ENCODE results near the gene MPIG6B. TPM values are rescaled to one million over a fixed set of nuclear protein-coding genes. Genes with fewer than 3 reads are reported as not detected.

The MPIG6B gene
- total RNA-seq, 4 donors from 2014 or later, result 1.6 to 4.6 (median 4.5) TPM

DNA sequence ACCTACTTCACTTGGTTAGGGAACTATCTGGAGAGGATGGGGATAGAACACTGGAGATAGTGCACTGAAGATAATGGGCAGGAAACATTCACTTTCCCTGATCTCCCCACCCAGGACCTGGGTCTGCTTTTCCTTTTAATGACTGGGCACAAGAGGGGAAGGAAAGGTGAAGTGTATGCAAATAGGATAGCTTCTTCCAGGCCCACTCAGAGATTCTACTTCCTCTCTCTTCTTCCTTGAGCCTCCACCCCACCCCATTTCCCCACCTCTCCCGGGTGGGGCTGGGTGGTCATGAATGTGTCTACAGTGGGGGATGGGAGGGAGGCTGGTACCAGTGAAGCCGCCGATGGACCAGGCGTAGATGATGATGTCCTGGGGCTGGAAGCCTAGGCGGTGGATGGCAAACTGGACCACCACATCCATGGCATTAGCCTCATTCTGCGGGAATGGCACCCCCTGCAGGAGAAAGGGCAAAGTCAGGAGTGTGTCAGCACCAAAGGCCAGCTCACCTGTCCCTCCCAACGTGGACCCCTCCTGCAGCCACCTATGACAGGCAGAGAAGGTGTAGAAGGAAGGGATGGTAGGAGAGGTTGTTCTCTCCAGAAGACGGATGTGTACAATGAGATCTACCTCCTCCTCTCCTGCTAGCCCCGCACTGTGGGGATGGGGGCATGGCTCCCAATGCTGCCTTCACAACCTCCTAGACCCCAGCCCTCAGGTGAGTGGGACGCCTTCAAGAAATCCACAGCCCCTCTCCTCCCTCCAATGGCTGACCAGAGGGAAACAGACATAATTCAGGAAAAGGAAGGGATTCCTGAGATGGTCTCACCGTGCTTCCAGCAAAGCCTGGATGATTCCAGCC, 33.7 kb upstream of the MPIG6B start:
- no peak for DNase-seq (ENCODE audit: low spot score in 2 of 2)
- no peak overlapping the region for H3K27ac ChIP-seq
- TF ChIP-seq, protein P1, sequence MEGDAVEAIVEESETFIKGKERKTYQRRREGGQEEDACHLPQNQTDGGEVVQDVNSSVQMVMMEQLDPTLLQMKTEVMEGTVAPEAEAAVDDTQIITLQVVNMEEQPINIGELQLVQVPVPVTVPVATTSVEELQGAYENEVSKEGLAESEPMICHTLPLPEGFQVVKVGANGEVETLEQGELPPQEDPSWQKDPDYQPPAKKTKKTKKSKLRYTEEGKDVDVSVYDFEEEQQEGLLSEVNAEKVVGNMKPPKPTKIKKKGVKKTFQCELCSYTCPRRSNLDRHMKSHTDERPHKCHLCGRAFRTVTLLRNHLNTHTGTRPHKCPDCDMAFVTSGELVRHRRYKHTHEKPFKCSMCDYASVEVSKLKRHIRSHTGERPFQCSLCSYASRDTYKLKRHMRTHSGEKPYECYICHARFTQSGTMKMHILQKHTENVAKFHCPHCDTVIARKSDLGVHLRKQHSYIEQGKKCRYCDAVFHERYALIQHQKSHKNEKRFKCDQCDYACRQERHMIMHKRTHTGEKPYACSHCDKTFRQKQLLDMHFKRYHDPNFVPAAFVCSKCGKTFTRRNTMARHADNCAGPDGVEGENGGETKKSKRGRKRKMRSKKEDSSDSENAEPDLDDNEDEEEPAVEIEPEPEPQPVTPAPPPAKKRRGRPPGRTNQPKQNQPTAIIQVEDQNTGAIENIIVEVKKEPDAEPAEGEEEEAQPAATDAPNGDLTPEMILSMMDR (IDR thresholded peaks at IDR 0.05), result no peak
- TF ChIP-seq POLR2AphosphoS5 (IDR thresholded peaks at IDR 0.05), result no peak
- no peaks in the 10 kb centered on the region for H3K9me3 ChIP-seq
- no peaks in the 10 kb centered on the region for H3K27me3 ChIP-seq
- WGBS, result 67% methylated on average over 8 of the region's 11 CpGs
- peaks cover 90% of the 10 kb centered on the region for H3K36me3 ChIP-seq
- no peaks in the 10 kb centered on the region for H3K4me1 ChIP-seq
- H3K4me3 ChIP-seq, result no peak overlapping the region

DNA sequence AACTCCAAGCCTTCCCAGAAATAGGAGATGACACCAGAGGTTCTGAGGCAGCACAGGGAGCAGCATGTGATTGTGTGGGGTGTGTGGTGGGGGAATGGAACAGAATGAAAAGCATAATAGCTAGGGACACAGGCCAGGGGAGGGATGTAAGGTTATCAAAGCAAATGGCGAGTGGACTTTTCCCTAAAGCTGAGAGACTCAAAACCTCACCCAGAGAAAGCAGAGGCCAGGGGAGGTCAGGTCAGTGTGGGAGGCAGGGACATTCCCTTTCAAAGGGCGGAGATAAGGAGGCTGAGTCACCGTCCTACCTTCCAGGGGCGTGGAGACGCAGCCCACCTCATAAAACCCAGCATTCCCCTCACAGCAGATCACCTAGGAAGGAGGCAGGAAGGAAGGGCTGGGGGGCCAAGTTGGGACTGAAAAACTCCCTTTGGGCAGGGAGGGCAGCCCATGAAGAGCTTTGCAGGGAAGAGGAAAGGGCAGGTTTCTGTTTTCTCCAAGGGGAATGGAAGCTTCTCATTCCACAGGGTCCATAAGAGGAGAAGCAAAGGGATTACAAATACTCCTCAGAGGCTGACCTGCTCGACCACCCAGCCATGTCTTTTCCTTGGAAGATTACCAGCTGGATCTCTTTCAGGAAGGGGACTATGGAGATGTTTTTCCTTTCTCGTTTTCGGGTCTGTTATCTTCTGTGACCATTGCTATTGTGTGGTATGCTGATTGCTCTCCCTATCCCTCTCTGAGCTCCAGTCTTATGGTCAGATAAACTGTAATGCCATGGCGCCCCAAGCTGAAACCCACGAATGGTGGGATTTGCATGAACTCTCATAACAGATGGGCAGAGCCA, 32.7 kb upstream of the MPIG6B start:
- peaks cover 99% of the 10 kb centered on the region for H3K36me3 ChIP-seq
- H3K4me3 ChIP-seq, result no peak overlapping the region
- H3K4me1 ChIP-seq, result no peaks in the 10 kb centered on the region
- H3K9me3 ChIP-seq, result no peaks in the 10 kb centered on the region
- no peaks in the 10 kb centered on the region for H3K27me3 ChIP-seq
- DNase-seq (ENCODE audit: low spot score in 2 of 2), result no peak
- no peak for TF ChIP-seq POLR2AphosphoS5 (IDR thresholded peaks at IDR 0.05)
- TF ChIP-seq, protein P1 (IDR thresholded peaks at IDR 0.05), result no peak
- TF ChIP-seq EP300 (IDR thresholded peaks at IDR 0.05), result no peak
- TF ChIP-seq POLR2A (IDR thresholded peaks at IDR 0.05), result no peak
- 65% methylated on average over 10 of the region's 10 CpGs for WGBS
- H3K27ac ChIP-seq, result no peak overlapping the region

DNA sequence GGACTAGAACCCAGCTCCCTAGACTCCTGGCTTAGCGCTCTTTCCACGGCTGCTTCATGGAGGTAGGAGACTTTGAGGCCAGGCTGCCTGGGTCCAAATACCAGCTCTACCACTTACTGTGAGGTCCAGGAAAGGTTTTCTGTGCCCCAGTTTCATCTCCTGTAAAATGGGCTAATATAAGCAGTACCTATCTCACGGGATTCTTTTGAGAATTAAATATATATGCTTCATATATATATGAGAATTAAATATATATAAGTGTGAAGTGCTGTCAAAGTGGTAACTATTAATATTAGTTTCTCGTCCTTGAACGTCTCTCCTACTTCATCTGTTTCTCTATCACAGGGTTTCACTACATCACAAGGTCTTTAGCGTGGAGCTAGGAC, 32.1 kb upstream of the MPIG6B start:
- 94% methylated on average over 6 of the region's 6 CpGs for WGBS
- Histone ChIP-seq H3K36me3 (peaks cover 98% of the 10 kb centered on the region), H3K27ac (no peak overlapping the region), H3K4me1 (no peaks in the 10 kb centered on the region), H3K27me3 (no peaks in the 10 kb centered on the region), H3K9me3 (no peaks in the 10 kb centered on the region), H3K4me3 (no peak overlapping the region)
- no peak for DNase-seq (ENCODE audit: low spot score in 2 of 2)
- TF ChIP-seq POLR2AphosphoS5 (IDR thresholded peaks at IDR 0.05), result no peak

DNA sequence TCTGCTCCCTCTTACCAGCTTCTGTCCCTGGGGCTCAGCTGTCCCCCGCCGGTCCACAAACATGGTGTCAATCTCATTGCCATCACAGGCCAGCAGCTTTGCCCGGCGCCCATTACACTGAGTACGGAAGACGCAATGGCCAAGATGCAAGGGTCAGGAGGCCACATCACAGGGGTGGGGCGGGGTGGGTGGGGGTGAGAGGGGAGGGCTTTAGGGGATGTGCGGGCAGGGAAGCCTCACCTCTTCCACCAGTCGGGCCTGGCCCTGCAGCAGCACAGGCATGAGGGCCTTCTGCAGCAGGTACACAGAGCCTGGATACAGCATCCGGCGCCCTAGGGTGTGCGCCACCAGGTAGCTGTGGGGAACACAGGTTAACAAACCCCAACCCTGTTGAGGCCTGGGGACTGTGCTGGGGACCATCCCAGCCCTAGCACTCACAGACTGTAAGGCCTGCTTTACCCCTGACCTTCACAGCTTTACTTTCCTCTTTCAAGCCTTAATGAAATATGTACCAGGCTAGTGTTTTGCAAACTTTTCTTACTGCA, 31.5 kb upstream of the MPIG6B start:
- H3K9me3 ChIP-seq, result no peaks in the 10 kb centered on the region
- peaks cover 98% of the 10 kb centered on the region for H3K36me3 ChIP-seq
- H3K4me3 ChIP-seq, result no peak overlapping the region
- TF ChIP-seq, protein P1 (IDR thresholded peaks at IDR 0.05), result no peak
- no peak for TF ChIP-seq POLR2A (IDR thresholded peaks at IDR 0.05)
- no peaks in the 10 kb centered on the region for H3K4me1 ChIP-seq
- no peaks in the 10 kb centered on the region for H3K27me3 ChIP-seq
- 95% methylated on average over 9 of the region's 12 CpGs for WGBS
- no peak overlapping the region for H3K27ac ChIP-seq
- no peak for DNase-seq (ENCODE audit: low spot score in 2 of 2)

DNA sequence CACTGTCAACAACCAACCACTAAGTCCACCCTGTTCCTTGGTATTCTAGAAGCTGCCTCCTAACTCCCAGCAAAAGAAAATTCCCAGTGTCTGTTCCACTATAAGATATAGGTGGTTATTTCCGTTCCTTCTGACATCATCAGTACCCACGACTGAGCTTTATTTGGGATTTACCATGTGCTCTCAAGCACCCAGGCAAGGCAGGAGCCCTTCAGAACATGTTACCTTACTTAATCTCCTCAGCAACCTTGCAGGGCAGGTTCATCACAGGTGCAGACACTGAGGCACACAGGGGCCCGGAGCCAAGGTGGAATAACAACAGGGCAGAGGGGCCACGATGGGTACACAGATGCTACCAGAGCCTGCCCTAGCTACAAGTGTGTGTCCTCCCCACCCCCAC, 30.8 kb upstream of the MPIG6B start:
- no peak for TF ChIP-seq EP300 (IDR thresholded peaks at IDR 0.05)
- TF ChIP-seq, protein P1 (IDR thresholded peaks at IDR 0.05), result no peak
- TF ChIP-seq POLR2A (IDR thresholded peaks at IDR 0.05), result no peak
- no peak for TF ChIP-seq POLR2AphosphoS5 (IDR thresholded peaks at IDR 0.05)
- DNase-seq (ENCODE audit: low spot score in 2 of 2), result no peak
- no peak overlapping the region for H3K4me3 ChIP-seq
- peaks cover 98% of the 10 kb centered on the region for H3K36me3 ChIP-seq
- H3K4me1 ChIP-seq, result no peaks in the 10 kb centered on the region
- WGBS, result 82% methylated on average over 4 of the region's 4 CpGs
- no peak overlapping the region for H3K27ac ChIP-seq
- no peaks in the 10 kb centered on the region for H3K9me3 ChIP-seq
- no peaks in the 10 kb centered on the region for H3K27me3 ChIP-seq

Data from suprapubic skin (tissue), 4 donors.